GM18508 (cell line): ENCODE results near the gene RAB11B.
"Not testable (repeated sequence)": the region's sequence is repeated elsewhere in the genome, so short reads cannot be mapped to it uniquely, and the experiment has no call there.

ENCODE experiments used
- ATAC-seq: cut with Tn5 transposase; IDR thresholded peaks from one replicate; pipeline ENCODE4 v1.9.1; 2021; ENCODE audit warnings: moderate number of reproducible peaks; ENCODE audit not compliant: insufficient read depth, unreplicated experiment

Gene RAB11B

GRCh38 chr19:8393192-8393870, 3.2 kb downstream of the RAB11B start:
- no peak for ATAC-seq

- no peak for ATAC-seq
Observed at GRCh38 chr19:8393871-8394250, 3.7 kb downstream of the RAB11B start.

GRCh38 chr19:8395621-8396082, 5.5 kb downstream of the RAB11B start:
- ATAC-seq = no peak

GRCh38 chr19:8396185-8396562, 6.0 kb downstream of the RAB11B start:
- no peak for ATAC-seq

GRCh38 chr19:8396563-8397203, 6.5 kb downstream of the RAB11B start:
- ATAC-seq = no peak

GRCh38 chr19:8397271-8397670, 7.1 kb downstream of the RAB11B start:
- no peak for ATAC-seq

- ATAC-seq = no peak
Observed at GRCh38 chr19:8397746-8398310, 7.7 kb downstream of the RAB11B start.

GRCh38 chr19:8398311-8398771, 8.2 kb downstream of the RAB11B start:
- ATAC-seq = no peak

- ATAC-seq = no peak
Observed at GRCh38 chr19:8399681-8400188, 9.6 kb downstream of the RAB11B start.

GRCh38 chr19:8401981-8402411, 11.8 kb downstream of the RAB11B start:
- no peak for ATAC-seq

GRCh38 chr19:8403098-8403819, 13.1 kb downstream of the RAB11B start:
- ATAC-seq = no peak

- no peak for ATAC-seq
Observed at GRCh38 chr19:8403820-8404109, 13.6 kb downstream of the RAB11B start.

- no peak for ATAC-seq
Observed at GRCh38 chr19:8404391-8405151, 14.4 kb downstream of the RAB11B start.

GRCh38 chr19:8410718-8411117, 20.6 kb downstream of the RAB11B start:
- not testable (repeated sequence) for ATAC-seq

GRCh38 chr19:8412783-8413628, 22.8 kb downstream of the RAB11B start, which contains the start of gene MARCHF2:
MARCHF2 (plus strand) TSS chr19:8413305; CDS start chr19:8421841, 8,536 bp downstream.
- ATAC-seq = peak; percentile 80

- ATAC-seq = no peak
Observed at GRCh38 chr19:8413629-8413995, 23.5 kb downstream of the RAB11B start.

- ATAC-seq = no peak
Observed at GRCh38 chr19:8416796-8417195, 26.6 kb downstream of the RAB11B start.

GRCh38 chr19:8421484-8422461, 31.6 kb downstream of the RAB11B start:
- ATAC-seq = no peak
